Thyroid gland (tissue), 4 donors: Measurements from ENCODE around the gene NAALADL2.

Experiments used
- CTCF ChIP-seq, 6 experiments: fragments of 200-600 bp in 3 of 6; fragments of 450-650 bp in 3 of 6; sonication (generic) in 3 of 6; IDR thresholded peaks; one replicate each; pipeline ENCODE4 v1.5.1; 2016 to 2019; ENCODE audit warnings: antibody characterized with exemption in 6 of 6, mild to moderate bottlenecking in 2 of 6, inconsistent platforms in 1 of 6, moderate library complexity in 1 of 6
- POLR2A ChIP-seq, 2 donors: fragments of 450-650 bp; IDR thresholded peaks; one replicate each; pipeline ENCODE4 v1.6.1; 2017; ENCODE audit warnings: antibody characterized with exemption in 2 of 2, mild to moderate bottlenecking in 2 of 2, moderate library complexity in 1 of 2

- no peak for TF ChIP-seq CTCF (IDR thresholded peaks at IDR 0.05)
- no peak for TF ChIP-seq POLR2A (IDR thresholded peaks at IDR 0.05)
These were observed 544.9 kb downstream of the NAALADL2 start for GRCh38 chr3:175404027-175404426.
